SK-N-MC (cell line): ENCODE data around the gene PCBP3.

Experiments used
- DNase-seq: peaks from one replicate; pipeline ENCODE4 v3.0.0-alpha.2; 2011; ENCODE audit warnings: low read depth, low spot score
- H3K27ac ChIP-seq: fragments of 200-600 bp; sonication (generic); 2 replicates; pipeline ENCODE4 v1.5.1; 2016; ENCODE audit warnings: mixed run types
- H3K36me3 ChIP-seq: fragments of 200-600 bp; sonication (generic); 2 replicates; pipeline ENCODE4 v1.6.1; 2017; ENCODE audit warnings: antibody characterized with exemption, low read length, mixed read lengths; ENCODE audit not compliant: insufficient read depth
- H3K4me3 ChIP-seq: fragments of 200-600 bp; sonication (generic); 2 replicates; pipeline ENCODE4 v1.5.1; 2016
- H3K9ac ChIP-seq: fragments of 200-600 bp; sonication (generic); 2 replicates; pipeline ENCODE4 v1.8.0; 2017; ENCODE audit warnings: mixed run types, mixed read lengths; ENCODE audit not compliant: insufficient read length
- H3K9me3 ChIP-seq: fragments of 200-600 bp; sonication (generic); 2 replicates; pipeline ENCODE4 v1.6.1; 2017; ENCODE audit warnings: low read depth, mild to moderate bottlenecking, antibody characterized with exemption, low read length, moderate library complexity, mixed read lengths
- EZH2 ChIP-seq: fragments of 200-600 bp; sonication (generic); IDR thresholded peaks from one replicate; pipeline ENCODE4 v1.6.1; 2017; ENCODE audit warnings: antibody characterized with exemption
- FOXP2 ChIP-seq: optimal IDR thresholded peaks from 2 replicates; pipeline ENCODE3; 2011; ENCODE audit warnings: mild to moderate bottlenecking, moderate library complexity; ENCODE audit not compliant: insufficient read depth; ENCODE audit errors: extremely low read length, control extremely low read depth
- POLR2AphosphoS5 ChIP-seq: IDR thresholded peaks from 2 replicates; pipeline ENCODE4 v1.6.1; 2012; ENCODE audit warnings: mild to moderate bottlenecking, low read depth, low read length, borderline replicate concordance

PCBP3 gene

DNA sequence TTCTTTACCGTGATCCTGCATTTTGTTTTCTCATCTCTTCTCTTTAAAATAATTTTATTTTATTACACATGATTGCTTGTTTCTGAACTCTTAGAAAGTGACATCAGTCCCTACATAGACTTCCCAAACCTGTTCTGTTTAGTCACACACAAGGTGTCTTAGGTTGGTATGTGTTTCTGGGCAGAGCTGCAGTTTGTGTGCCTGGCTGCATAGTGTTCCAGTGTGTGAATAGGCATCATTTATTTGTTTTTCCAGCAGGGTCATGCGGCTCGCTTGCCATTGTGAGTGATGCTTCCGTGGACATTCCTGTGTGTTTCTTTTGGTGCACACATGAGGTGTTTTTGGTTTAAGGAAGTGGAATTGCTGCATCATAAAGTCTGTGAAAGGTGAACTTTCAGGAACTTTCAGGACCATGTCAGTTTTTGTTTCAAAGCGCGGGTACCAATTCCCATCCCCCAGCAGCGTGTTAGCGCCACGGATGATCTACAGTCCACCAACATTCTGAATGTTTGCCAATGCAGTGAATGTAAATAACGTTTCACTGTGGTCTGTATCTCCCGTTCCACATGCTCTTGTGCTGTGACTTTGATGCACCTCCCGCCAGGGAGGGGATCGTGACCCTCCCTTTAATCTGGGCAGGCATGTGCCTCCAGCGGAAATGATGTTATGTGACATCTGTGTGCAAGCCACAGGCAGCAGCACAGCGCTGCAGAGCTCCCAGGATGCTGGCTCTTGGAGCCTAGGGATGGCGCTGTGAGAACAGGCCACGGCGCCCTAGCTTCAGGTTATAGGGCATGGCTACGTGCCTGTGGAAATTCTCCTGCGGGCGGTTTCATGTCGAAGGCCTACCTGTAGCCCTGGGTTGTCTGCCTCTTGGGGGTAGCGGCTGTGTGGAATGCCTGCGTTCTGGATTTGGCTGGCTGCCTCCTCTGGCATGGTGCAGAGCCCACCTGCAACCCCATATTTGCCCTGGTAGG lies 193.5 kb downstream of the PCBP3 start:
- DNase-seq, result no peak
- no peak for TF ChIP-seq POLR2AphosphoS5
- no peak for TF ChIP-seq EZH2
- no peak for TF ChIP-seq FOXP2
- Histone ChIP-seq H3K4me3 (no peak overlapping the region), H3K36me3 (no peaks in the 10 kb centered on the region; the same call in 1 of the 2 replicates), H3K9me3 (no peaks in the 10 kb centered on the region), H3K27ac (no peak overlapping the region), H3K9ac (no peak overlapping the region)

DNA sequence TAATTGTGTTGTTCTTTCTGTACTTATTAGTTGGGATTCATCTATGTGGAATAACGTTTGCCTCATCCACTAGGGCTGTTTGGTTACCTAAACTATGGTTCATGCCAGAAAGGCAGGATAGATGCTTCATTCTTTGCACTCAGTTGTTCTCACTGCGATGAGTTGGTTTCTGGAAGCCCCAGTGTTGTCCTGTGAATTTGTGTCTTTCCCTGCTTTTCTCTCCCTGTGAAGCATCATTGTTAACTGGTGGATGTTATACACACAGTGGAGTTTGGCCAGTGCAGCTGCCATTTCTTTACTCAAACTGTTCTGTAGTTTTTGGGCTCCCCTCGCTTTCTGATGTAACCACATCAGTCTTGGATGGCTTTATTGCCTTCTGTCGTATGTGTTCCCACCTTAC lies 194.4 kb downstream of the PCBP3 start:
- no peak for DNase-seq

DNA sequence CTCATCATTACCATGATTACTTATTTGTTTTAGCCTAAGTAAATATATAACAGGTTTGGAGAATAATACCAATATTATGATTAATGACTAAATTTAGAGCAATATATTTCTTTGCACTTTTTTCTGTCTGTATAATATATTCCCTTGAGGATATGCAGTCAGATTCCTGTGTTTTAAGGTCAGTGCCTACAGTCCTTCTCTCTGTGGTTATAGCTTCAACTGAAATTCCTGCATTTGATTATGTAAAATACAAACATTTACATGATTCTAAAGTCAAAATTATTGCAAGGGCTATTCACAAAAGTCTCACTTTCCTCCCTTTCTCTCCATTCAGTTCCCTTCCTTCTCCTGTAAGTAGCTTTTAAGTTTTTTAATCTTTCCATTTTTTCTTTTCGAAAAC lies 195.1 kb downstream of the PCBP3 start:
- H3K36me3 ChIP-seq, result no peaks in the 10 kb centered on the region; the same call in 1 of the 2 replicates
- no peak overlapping the region for H3K9ac ChIP-seq
- peak overlapping the region; percentile 86 for H3K27ac ChIP-seq
- no peaks in the 10 kb centered on the region for H3K9me3 ChIP-seq
- H3K4me3 ChIP-seq, result 0 out of 2 replicates have a peak overlapping the region, but pooled peaks have one; percentile 16
- DNase-seq, result peak; percentile 16
- no peak for TF ChIP-seq POLR2AphosphoS5
- TF ChIP-seq EZH2, result no peak
- TF ChIP-seq FOXP2, result no peak

More for the DNA sequence above, 194.4 kb downstream of the PCBP3 start:
- H3K4me3 ChIP-seq, result no peak overlapping the region
- no peaks in the 10 kb centered on the region for H3K9me3 ChIP-seq
- TF ChIP-seq EZH2, result no peak
- TF ChIP-seq FOXP2, result no peak
- no peak for TF ChIP-seq POLR2AphosphoS5
- no peak overlapping the region for H3K9ac ChIP-seq
- H3K36me3 ChIP-seq, result no peaks in the 10 kb centered on the region; the same call in 1 of the 2 replicates
- no peak overlapping the region for H3K27ac ChIP-seq

- no peak overlapping the region for H3K9ac ChIP-seq
- no peak for TF ChIP-seq EZH2
- TF ChIP-seq POLR2AphosphoS5, result no peak
- TF ChIP-seq FOXP2, result no peak
- H3K27ac ChIP-seq, result peak overlapping the region; percentile 86
- H3K36me3 ChIP-seq, result no peaks in the 10 kb centered on the region; the same call in 1 of the 2 replicates
- DNase-seq, result no peak
- 0 out of 2 replicates have a peak overlapping the region, but pooled peaks have one; percentile 16 for H3K4me3 ChIP-seq
- H3K9me3 ChIP-seq, result no peaks in the 10 kb centered on the region
Observed at GRCh38 chr21:45839274-45839673, 195.7 kb downstream of the PCBP3 start.

GRCh38 chr21:45841033-45841432 lies 197.5 kb downstream of the PCBP3 start:
- Histone ChIP-seq H3K36me3 (no peaks in the 10 kb centered on the region; the same call in 1 of the 2 replicates), H3K9me3 (no peaks in the 10 kb centered on the region), H3K27ac (no peak overlapping the region), H3K9ac (no peak overlapping the region), H3K4me3 (no peak overlapping the region)
- no peak for DNase-seq
- no peak for TF ChIP-seq FOXP2
- TF ChIP-seq POLR2AphosphoS5, result no peak
- TF ChIP-seq EZH2, result no peak

GRCh38 chr21:45843426-45843825 lies 199.9 kb downstream of the PCBP3 start:
- H3K27ac ChIP-seq, result no peak overlapping the region
- no peaks in the 10 kb centered on the region; the same call in 1 of the 2 replicates for H3K36me3 ChIP-seq
- H3K9me3 ChIP-seq, result no peaks in the 10 kb centered on the region
- no peak overlapping the region for H3K9ac ChIP-seq
- TF ChIP-seq POLR2AphosphoS5, result no peak
- no peak for TF ChIP-seq FOXP2
- TF ChIP-seq EZH2, result no peak
- H3K4me3 ChIP-seq, result no peak overlapping the region
- DNase-seq, result no peak

DNA sequence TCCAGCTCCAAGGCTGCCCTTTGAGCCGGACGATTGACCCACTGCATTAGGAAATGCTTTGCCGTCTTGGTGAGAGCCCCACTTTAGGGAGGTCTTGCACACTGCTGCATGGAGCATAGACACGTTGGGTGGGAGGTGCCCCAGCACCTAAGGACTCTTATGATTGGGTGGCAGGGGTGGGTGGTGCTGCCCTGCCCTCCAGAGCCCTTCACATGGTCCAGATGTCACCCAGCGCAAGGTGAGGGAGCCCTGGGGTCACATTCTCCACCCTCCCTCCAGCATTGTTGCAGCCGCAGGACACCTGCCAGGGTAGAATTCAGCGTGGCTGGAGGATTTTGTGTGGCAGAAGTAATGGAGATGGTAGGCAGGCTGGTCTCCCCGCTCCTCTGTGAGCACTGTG lies 200.7 kb downstream of the PCBP3 start:
- DNase-seq, result no peak
- no peak overlapping the region for H3K9ac ChIP-seq
- H3K36me3 ChIP-seq, result no peaks in the 10 kb centered on the region; the same call in 1 of the 2 replicates
- H3K9me3 ChIP-seq, result no peaks in the 10 kb centered on the region
- TF ChIP-seq FOXP2, result no peak
- no peak for TF ChIP-seq EZH2
- TF ChIP-seq POLR2AphosphoS5, result no peak
- H3K4me3 ChIP-seq, result no peak overlapping the region
- H3K27ac ChIP-seq, result no peak overlapping the region

DNA sequence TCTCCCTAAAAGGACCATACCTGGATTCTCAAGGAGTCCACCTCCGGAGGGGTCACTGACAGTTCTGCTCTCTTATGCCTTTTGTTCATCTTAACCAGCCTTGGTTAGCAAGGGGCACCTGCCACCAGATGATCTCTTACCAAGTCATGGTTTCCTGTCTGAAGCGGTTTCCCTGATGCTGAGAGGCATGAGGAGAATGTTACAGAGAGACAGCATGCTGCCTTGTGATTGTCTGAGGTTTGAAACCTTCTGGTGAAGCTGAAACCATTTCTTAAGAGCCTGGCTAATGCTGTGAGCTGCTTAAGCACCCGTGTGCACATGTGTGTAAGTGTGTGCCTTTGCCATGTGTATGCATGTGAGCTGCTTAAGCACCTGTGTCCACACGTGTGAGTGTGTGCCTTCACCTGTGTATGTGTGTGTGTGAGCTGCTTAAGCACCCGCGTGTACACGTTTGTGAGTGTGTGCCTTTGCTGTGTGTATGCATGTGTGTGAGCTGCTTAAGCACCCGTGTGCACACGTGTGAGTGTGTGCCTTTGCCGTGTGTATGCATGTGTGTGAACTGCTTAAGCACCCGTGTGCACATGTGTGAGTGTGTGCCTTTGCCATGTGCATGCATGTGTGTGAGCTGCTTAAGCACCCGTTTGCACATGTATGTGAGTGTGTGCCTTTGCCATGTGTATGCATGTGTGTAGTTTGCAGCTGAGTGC lies 201.7 kb downstream of the PCBP3 start:
- Histone ChIP-seq H3K9ac (no peak overlapping the region), H3K27ac (no peak overlapping the region), H3K36me3 (no peaks in the 10 kb centered on the region; the same call in 1 of the 2 replicates), H3K4me3 (no peak overlapping the region), H3K9me3 (no peaks in the 10 kb centered on the region)
- no peak for DNase-seq
- TF ChIP-seq POLR2AphosphoS5 (no peak), FOXP2 (no peak), EZH2 (no peak)

- TF ChIP-seq EZH2 (no peak), POLR2AphosphoS5 (no peak), FOXP2 (no peak)
- no peaks in the 10 kb centered on the region; the same call in 1 of the 2 replicates for H3K36me3 ChIP-seq
- no peak overlapping the region for H3K9ac ChIP-seq
- H3K27ac ChIP-seq, result no peak overlapping the region
- no peak overlapping the region for H3K4me3 ChIP-seq
- no peak for DNase-seq
- no peaks in the 10 kb centered on the region for H3K9me3 ChIP-seq
Observed at GRCh38 chr21:45845770-45846090, 202.2 kb downstream of the PCBP3 start.
